Endothelial cell (in vitro differentiated cells): ENCODE data around the gene AP4M1. TPM values are rescaled to one million over a fixed set of nuclear protein-coding genes. Genes with fewer than 3 reads are reported as not detected.
A peak's percentile ranks its signal among the peaks of the same experiment; 100 is the strongest.

Source experiments
- DNase-seq: peaks from one replicate; pipeline ENCODE4 v3.0.0; 2021; ENCODE audit warnings: low spot score
- H3K27ac Mint-ChIP-seq: one replicate; pipeline ENCODE4 v1.8.0; 2021; ENCODE audit warnings: mixed read lengths, inconsistent platforms; ENCODE audit not compliant: unreplicated experiment
- H3K27me3 Mint-ChIP-seq: one replicate; pipeline ENCODE4 v1.8.0; 2021; ENCODE audit warnings: mild to moderate bottlenecking, moderate library complexity, mixed read lengths, inconsistent platforms; ENCODE audit not compliant: unreplicated experiment
- H3K36me3 Mint-ChIP-seq: one replicate; pipeline ENCODE4 v1.8.0; 2021; ENCODE audit warnings: mild to moderate bottlenecking, low read depth, mixed read lengths, inconsistent platforms; ENCODE audit not compliant: unreplicated experiment
- H3K4me1 Mint-ChIP-seq: one replicate; pipeline ENCODE4 v1.8.0; 2021; ENCODE audit warnings: mild to moderate bottlenecking, mixed read lengths, inconsistent platforms; ENCODE audit not compliant: unreplicated experiment
- H3K4me3 Mint-ChIP-seq: one replicate; pipeline ENCODE4 v1.8.0; 2021; ENCODE audit warnings: mild to moderate bottlenecking, mixed read lengths, inconsistent platforms; ENCODE audit not compliant: unreplicated experiment
- H3K9me3 Mint-ChIP-seq: one replicate; pipeline ENCODE4 v1.8.0; 2021; ENCODE audit warnings: mixed read lengths, inconsistent platforms; ENCODE audit not compliant: unreplicated experiment
- CTCF ChIP-seq: fragments of 200-600 bp; sonication (generic); IDR thresholded peaks from one replicate; pipeline ENCODE4 v1.5.0; 2021; ENCODE audit warnings: antibody characterized with exemption; ENCODE audit not compliant: unreplicated experiment
- total RNA-seq: library from RNA; stranded (reverse); fragmentation: NEBNext Ultra II Directional; extraction: Animal tissue kit (Norgen Biotek cat#: 25700); gene quantifications from one replicate; pipeline ENCODE4 v1.2.1, GENCODE V29; 2021; ENCODE audit not compliant: unreplicated experiment

Gene AP4M1
- total RNA-seq, 1 donor from 2014 or later, result 17.8 TPM

- Mint-ChIP-seq H3K4me1 (peaks cover 53% of the 10 kb centered on the region), H3K27ac (peak overlapping the region; percentile 93), H3K36me3 (peaks cover 54% of the 10 kb centered on the region), H3K27me3 (peaks cover 55% of the 10 kb centered on the region), H3K4me3 (peak overlapping the region; percentile 93), H3K9me3 (no peaks in the 10 kb centered on the region)
- no peak for TF ChIP-seq CTCF
- DNase-seq, result no peak
These were observed 2.0 kb upstream of the AP4M1 start for GRCh38 chr7:100099452-100099851.

- Mint-ChIP-seq H3K4me1 (peaks cover 48% of the 10 kb centered on the region), H3K4me3 (peak overlapping the region; percentile 94), H3K27me3 (peaks cover 51% of the 10 kb centered on the region), H3K9me3 (no peaks in the 10 kb centered on the region), H3K36me3 (peaks cover 47% of the 10 kb centered on the region), H3K27ac (peak overlapping the region; percentile 95)
- TF ChIP-seq CTCF, result no peak
- DNase-seq, result peak; percentile 98
These were observed 925 bp upstream of the AP4M1 start for GRCh38 chr7:100100420-100101015.

- Mint-ChIP-seq H3K27me3 (peaks cover 39% of the 10 kb centered on the region), H3K27ac (peak overlapping the region; percentile 81), H3K36me3 (peaks cover 35% of the 10 kb centered on the region), H3K9me3 (no peaks in the 10 kb centered on the region), H3K4me1 (peaks cover 33% of the 10 kb centered on the region), H3K4me3 (peak overlapping the region; percentile 94)
- DNase-seq, result no peak
- no peak for TF ChIP-seq CTCF
These were observed 1.8 kb downstream of the AP4M1 start for GRCh38 chr7:100102950-100103840.

- Mint-ChIP-seq H3K36me3 (peaks cover 26% of the 10 kb centered on the region), H3K27me3 (peaks cover 21% of the 10 kb centered on the region), H3K27ac (no peak overlapping the region), H3K4me3 (no peak overlapping the region), H3K4me1 (peaks cover 12% of the 10 kb centered on the region), H3K9me3 (no peaks in the 10 kb centered on the region)
- DNase-seq, result no peak
- no peak for TF ChIP-seq CTCF
These were observed 4.1 kb downstream of the AP4M1 start for GRCh38 chr7:100105534-100105933.

- peaks cover 7% of the 10 kb centered on the region for H3K4me1 Mint-ChIP-seq
- H3K36me3 Mint-ChIP-seq, result peaks cover 31% of the 10 kb centered on the region
- H3K27ac Mint-ChIP-seq, result no peak overlapping the region
- DNase-seq, result no peak
- H3K4me3 Mint-ChIP-seq, result no peak overlapping the region
- no peaks in the 10 kb centered on the region for H3K9me3 Mint-ChIP-seq
- no peak for TF ChIP-seq CTCF
- H3K27me3 Mint-ChIP-seq, result peaks cover 14% of the 10 kb centered on the region
These were observed 5.2 kb downstream of the AP4M1 start for GRCh38 chr7:100106633-100107032.
